ENCODE results near the gene MED14. TPM values are rescaled to one million over a fixed set of nuclear protein-coding genes. Genes with fewer than 3 reads are reported as not detected.

MED14 gene
- total and polyA plus RNA-seq, 2 of the 13 experiments (the other 11 are each of a cell fraction or from before 2014, with no cell fraction given), result 10.2 to 16.3 TPM

DNA sequence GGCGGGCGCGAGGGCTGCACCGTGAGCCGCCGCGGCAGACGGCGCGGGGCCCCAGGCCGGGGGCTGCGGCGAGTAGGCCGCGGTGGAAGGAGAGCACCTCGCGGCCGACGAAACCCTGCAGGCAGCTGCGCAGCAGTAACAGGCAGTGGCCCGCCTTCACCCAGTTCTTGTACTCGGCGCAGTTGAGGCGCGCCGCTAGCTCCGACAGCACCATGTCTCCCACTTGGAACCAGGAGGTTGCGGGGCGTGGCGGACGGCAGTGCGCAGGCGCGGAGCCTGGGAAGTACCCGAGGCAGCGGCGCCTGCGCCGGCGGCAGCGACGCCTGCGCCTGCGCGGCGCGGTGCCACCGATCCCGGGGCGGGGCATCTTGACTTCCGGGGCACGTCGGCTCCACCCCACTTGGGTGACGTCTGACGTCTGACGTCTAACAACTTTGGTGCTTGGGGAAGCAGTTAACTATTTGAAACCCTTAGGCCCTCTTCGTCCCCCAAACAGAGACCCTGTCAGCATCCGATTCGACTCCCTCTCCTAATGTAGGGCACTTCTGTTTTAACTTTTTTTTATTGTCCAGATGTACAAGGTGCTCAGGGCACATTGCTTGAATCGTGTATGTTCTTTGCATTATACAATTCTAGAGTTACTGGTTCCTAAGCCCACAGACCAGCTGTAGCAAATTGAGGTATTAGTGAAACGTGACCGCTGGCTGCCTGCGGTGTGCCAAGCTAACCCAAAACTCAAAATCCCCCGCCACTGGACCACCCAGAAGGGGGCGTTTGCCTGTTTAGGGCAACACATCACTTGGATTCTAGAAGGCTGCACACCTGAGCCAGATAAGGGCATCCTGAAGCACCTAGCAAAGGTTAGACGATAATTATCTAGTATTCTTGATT lies 87.8 kb downstream of the MED14 start, which contains the start of gene CXorf38 (continued):
- TF ChIP-seq NR2F2 (IDR thresholded peaks at IDR 0.05; ENCODE audit: borderline replicate concordance, low read depth), result no peak
- TF ChIP-seq GATAD1 (CRISPR knock-in tag; IDR thresholded peaks at IDR 0.05), result peak; percentile 15; the same call in 1 of the 2 replicates
- no peak for TF ChIP-seq IRF2 (CRISPR knock-in tag; IDR thresholded peaks at IDR 0.05)
- TF ChIP-seq GABPA (IDR thresholded peaks at IDR 0.05; ENCODE audit: low read depth, low read length), result peak; percentile 31; the same call in 1 of the 2 replicates
- TF ChIP-seq GABPA (CRISPR knock-in tag; IDR thresholded peaks at IDR 0.05; ENCODE audit: low read depth), result no peak
- no peak for TF ChIP-seq ARNTL (CRISPR knock-in tag; IDR thresholded peaks at IDR 0.05)
- TF ChIP-seq ZNF263 (CRISPR knock-in tag; IDR thresholded peaks at IDR 0.05), result no peak
- TF ChIP-seq GFI1 (CRISPR knock-in tag; IDR thresholded peaks at IDR 0.05; ENCODE audit: borderline replicate concordance), result no peak
- TF ChIP-seq TBX2 (CRISPR knock-in tag; IDR thresholded peaks at IDR 0.05; ENCODE audit: borderline replicate concordance), result no peak
- TF ChIP-seq FOXA1 (IDR thresholded peaks at IDR 0.05), result no peak
- TF ChIP-seq FOXA1 (CRISPR knock-in tag; IDR thresholded peaks at IDR 0.05), result no peak
- no peak for TF ChIP-seq TRIM24 (CRISPR knock-in tag; IDR thresholded peaks at IDR 0.05)
- no peak for TF ChIP-seq SP2 (CRISPR knock-in tag; IDR thresholded peaks at IDR 0.05)
- TF ChIP-seq SRSF1 (optimal IDR thresholded peaks at IDR 0.05; ENCODE audit: low read depth, low read length), result no peak
- no peak for TF ChIP-seq TARDBP (CRISPR knock-in tag; IDR thresholded peaks at IDR 0.05)
- no peak for TF ChIP-seq ZSCAN31 (CRISPR knock-in tag; IDR thresholded peaks at IDR 0.05; ENCODE audit: low read depth)
- TF ChIP-seq HDAC1 (CRISPR knock-in tag; IDR thresholded peaks at IDR 0.05), result no peak
- TF ChIP-seq PHF8 (CRISPR knock-in tag; IDR thresholded peaks at IDR 0.05), result peak; percentile 74
- TF ChIP-seq CHD2 (IDR thresholded peaks at IDR 0.05; ENCODE audit: low read depth, low read length), result no peak
- no peak for TF ChIP-seq HMG20A (CRISPR knock-in tag; IDR thresholded peaks at IDR 0.05; ENCODE audit: borderline replicate concordance)
- no peak for TF ChIP-seq ZNF569 (CRISPR knock-in tag; IDR thresholded peaks at IDR 0.05; ENCODE audit: borderline replicate concordance)

Measured in HepG2 (cell line).